Activated T-cell treated with anti-CD3 and anti-CD28 coated beads for 48 hours (primary cell): ENCODE measurements around the gene ERICH4.
A peak's percentile ranks its signal among the peaks of the same experiment; 100 is the strongest.
"Not testable (repeated sequence)": the region's sequence is repeated elsewhere in the genome, so short reads cannot be mapped to it uniquely, and the experiment has no call there.

Source experiments
- DNase-seq: peaks from one replicate; pipeline ENCODE4 v3.0.0-alpha.2; 2020; ENCODE audit warnings: low read depth

Gene ERICH4

GRCh38 chr19:41442473-41443355 lies at the start of gene ERICH4:
Gene ERICH4 (plus strand): TSS chr19:41443156. CDS start chr19:41443170, 14 bp downstream.
- no peak for DNase-seq

GRCh38 chr19:41395355-41395754 lies 47.6 kb upstream of the ERICH4 start:
- DNase-seq: no peak

GRCh38 chr19:41397086-41398049 lies 45.6 kb upstream of the ERICH4 start, which contains the start of the genes BCKDHA and EXOSC5:
Gene BCKDHA (plus strand): TSS chr19:41397818. CDS start chr19:41397828, 10 bp downstream.
Gene EXOSC5 (minus strand): TSS chr19:41397359. CDS start chr19:41397328, 31 bp downstream.
- peak; percentile 98 for DNase-seq

- no peak for DNase-seq
These were observed 44.9 kb upstream of the ERICH4 start for GRCh38 chr19:41398050-41398418.

- DNase-seq: no peak
These were observed 44.4 kb upstream of the ERICH4 start for GRCh38 chr19:41398598-41398997.

- DNase-seq: no peak
These were observed 43.9 kb upstream of the ERICH4 start for GRCh38 chr19:41399091-41399490.

- DNase-seq: no peak
These were observed 43.4 kb upstream of the ERICH4 start for GRCh38 chr19:41399525-41399924.

- no peak for DNase-seq
These were observed 41.5 kb upstream of the ERICH4 start for GRCh38 chr19:41401483-41401882.

GRCh38 chr19:41402010-41402409 lies 40.9 kb upstream of the ERICH4 start:
- DNase-seq: no peak

GRCh38 chr19:41403181-41403970 lies 39.6 kb upstream of the ERICH4 start:
- no peak for DNase-seq

GRCh38 chr19:41405776-41406175 lies 37.2 kb upstream of the ERICH4 start:
- DNase-seq: no peak

GRCh38 chr19:41407271-41407670 lies 35.7 kb upstream of the ERICH4 start:
- no peak for DNase-seq

- no peak for DNase-seq
These were observed 34.7 kb upstream of the ERICH4 start for GRCh38 chr19:41408256-41408655.

- DNase-seq: not testable (repeated sequence)
These were observed 34.1 kb upstream of the ERICH4 start for GRCh38 chr19:41408846-41409245.

GRCh38 chr19:41409288-41409687 lies 33.7 kb upstream of the ERICH4 start:
- DNase-seq: no peak

GRCh38 chr19:41410336-41411054 lies 32.5 kb upstream of the ERICH4 start:
- no peak for DNase-seq

GRCh38 chr19:41411100-41411967 lies 31.6 kb upstream of the ERICH4 start:
- no peak for DNase-seq

- DNase-seq: no peak
These were observed 31.0 kb upstream of the ERICH4 start for GRCh38 chr19:41411968-41412265.

- DNase-seq: no peak
These were observed 30.0 kb upstream of the ERICH4 start for GRCh38 chr19:41412953-41413352.

GRCh38 chr19:41413947-41414346 lies 29.0 kb upstream of the ERICH4 start:
- DNase-seq: no peak
